Neuronal stem cell (in vitro differentiated cells): ENCODE results near the gene DCST1.
A peak's percentile ranks its signal among the peaks of the same experiment; 100 is the strongest.

Experiments used
- DNase-seq: peaks from one replicate; pipeline ENCODE4 v3.0.0-alpha.2; 2013; ENCODE audit warnings: low spot score
- H2AFZ ChIP-seq: one replicate; pipeline ENCODE4 v1.6.1; 2013; ENCODE audit warnings: mild to moderate bottlenecking, low read length, inconsistent platforms
- H2AK5ac ChIP-seq: 2 replicates; pipeline ENCODE4 v1.6.1; 2013; ENCODE audit warnings: low read depth, mild to moderate bottlenecking, inconsistent platforms, low read length, moderate library complexity, mixed read lengths
- H2BK120ac ChIP-seq: 2 replicates; pipeline ENCODE4 v1.6.1; 2013; ENCODE audit warnings: low read depth, mild to moderate bottlenecking, inconsistent platforms, low read length, moderate library complexity, mixed read lengths
- H2BK12ac ChIP-seq: one replicate; pipeline ENCODE4 v1.6.1; 2013; ENCODE audit warnings: low read length, inconsistent platforms
- H2BK15ac ChIP-seq: 2 replicates; pipeline ENCODE4 v1.6.1; 2013; ENCODE audit warnings: mild to moderate bottlenecking, low read length, inconsistent platforms, mixed read lengths
- H2BK5ac ChIP-seq: one replicate; pipeline ENCODE4 v1.6.1; 2013; ENCODE audit warnings: inconsistent platforms, mild to moderate bottlenecking, low read length, moderate library complexity
- H3K14ac ChIP-seq: one replicate; pipeline ENCODE4 v1.6.1; 2013; ENCODE audit warnings: low read length, inconsistent platforms
- H3K18ac ChIP-seq: 2 replicates; pipeline ENCODE4 v1.6.1; 2013; ENCODE audit warnings: low read length, inconsistent platforms
- H3K23ac ChIP-seq: 2 replicates; pipeline ENCODE4 v1.6.1; 2013; ENCODE audit warnings: low read depth, mild to moderate bottlenecking, mixed read lengths, low read length, inconsistent platforms; ENCODE audit not compliant: poor library complexity
- H3K27ac ChIP-seq: replicated peaks from 3 replicates; pipeline ENCODE4 v1.5.1; 2013; ENCODE audit warnings: low read length, inconsistent platforms
- H3K27me3 ChIP-seq, 3 experiments: 2 replicates each; pipeline ENCODE4 v1.6.1; 2013; ENCODE audit warnings: low read length in 3 of 3, mild to moderate bottlenecking in 2 of 3, inconsistent platforms in 1 of 3, low read depth in 1 of 3, mixed read lengths in 1 of 3, moderate library complexity in 1 of 3; ENCODE audit not compliant: control insufficient read depth in 3 of 3, insufficient read depth in 3 of 3
- H3K36me3 ChIP-seq, 2 donors: replicated peaks in 1 of 2; 2 replicates each; pipeline ENCODE4 v1.6.1; 2013; ENCODE audit warnings: low read length in 2 of 2; ENCODE audit not compliant: control insufficient read depth in 2 of 2, insufficient read depth in 2 of 2
- H3K4ac ChIP-seq: 2 replicates; pipeline ENCODE4 v1.6.1; 2013; ENCODE audit warnings: inconsistent platforms, mild to moderate bottlenecking, low read length, moderate library complexity
- H3K4me1 ChIP-seq, 2 donors: 1 replicate in 1 of 2; 2 replicates in 1 of 2; pipeline ENCODE4 v1.6.1; 2013; ENCODE audit warnings: low read length in 2 of 2, low read depth in 1 of 2; ENCODE audit not compliant: control insufficient read depth in 2 of 2, insufficient read depth in 1 of 2
- H3K4me2 ChIP-seq: one replicate; pipeline ENCODE4 v1.6.1; 2013; ENCODE audit warnings: mild to moderate bottlenecking, low read length, inconsistent platforms; ENCODE audit not compliant: insufficient read depth, poor library complexity, severe bottlenecking
- H3K4me3 ChIP-seq, 2 donors: 2 replicates each; pipeline ENCODE4 v1.5.1; 2013; ENCODE audit warnings: low read length in 2 of 2, mild to moderate bottlenecking in 2 of 2, inconsistent platforms in 1 of 2, moderate library complexity in 1 of 2
- H3K79me1 ChIP-seq: one replicate; pipeline ENCODE4 v1.6.1; 2013; ENCODE audit warnings: low read depth, mild to moderate bottlenecking, inconsistent platforms, low read length, moderate library complexity
- H3K9ac ChIP-seq: one replicate; pipeline ENCODE4 v1.6.1; 2013; ENCODE audit warnings: mild to moderate bottlenecking, low read depth, low read length, inconsistent platforms; ENCODE audit not compliant: poor library complexity
- H3K9me3 ChIP-seq, 2 donors: replicated peaks in 1 of 2; 2 replicates each; pipeline versions ENCODE3 to v1.6.1; 2013; ENCODE audit warnings: low read length in 2 of 2, mild to moderate bottlenecking in 2 of 2, inconsistent platforms in 1 of 2, low read depth in 1 of 2, mixed read lengths in 1 of 2, moderate library complexity in 1 of 2; ENCODE audit not compliant: control insufficient read depth in 2 of 2, insufficient read depth in 1 of 2
- H4K8ac ChIP-seq: one replicate; pipeline ENCODE4 v1.6.1; 2013; ENCODE audit warnings: low read depth, mild to moderate bottlenecking, inconsistent platforms, low read length, moderate library complexity
- H4K91ac ChIP-seq: one replicate; pipeline ENCODE4 v1.6.1; 2013; ENCODE audit warnings: low read length, low read depth, mild to moderate bottlenecking, inconsistent platforms; ENCODE audit not compliant: poor library complexity
- WGBS, 2 donors: extraction: QIAGEN DNeasy Blood & Tissue Kit; methylation state at CpG; one replicate each; pipeline ENCODE4 v1.1.7; 2013; ENCODE audit warnings: missing lambda C conversion rate in 2 of 2, mixed read lengths in 1 of 2; ENCODE audit not compliant: insufficient read length in 2 of 2, insufficient replicate concordance in 1 of 2; ENCODE audit errors: extremely low coverage in 2 of 2; 5-methylcytosine and 5-hydroxymethylcytosine counted together

DCST1 gene

DNA sequence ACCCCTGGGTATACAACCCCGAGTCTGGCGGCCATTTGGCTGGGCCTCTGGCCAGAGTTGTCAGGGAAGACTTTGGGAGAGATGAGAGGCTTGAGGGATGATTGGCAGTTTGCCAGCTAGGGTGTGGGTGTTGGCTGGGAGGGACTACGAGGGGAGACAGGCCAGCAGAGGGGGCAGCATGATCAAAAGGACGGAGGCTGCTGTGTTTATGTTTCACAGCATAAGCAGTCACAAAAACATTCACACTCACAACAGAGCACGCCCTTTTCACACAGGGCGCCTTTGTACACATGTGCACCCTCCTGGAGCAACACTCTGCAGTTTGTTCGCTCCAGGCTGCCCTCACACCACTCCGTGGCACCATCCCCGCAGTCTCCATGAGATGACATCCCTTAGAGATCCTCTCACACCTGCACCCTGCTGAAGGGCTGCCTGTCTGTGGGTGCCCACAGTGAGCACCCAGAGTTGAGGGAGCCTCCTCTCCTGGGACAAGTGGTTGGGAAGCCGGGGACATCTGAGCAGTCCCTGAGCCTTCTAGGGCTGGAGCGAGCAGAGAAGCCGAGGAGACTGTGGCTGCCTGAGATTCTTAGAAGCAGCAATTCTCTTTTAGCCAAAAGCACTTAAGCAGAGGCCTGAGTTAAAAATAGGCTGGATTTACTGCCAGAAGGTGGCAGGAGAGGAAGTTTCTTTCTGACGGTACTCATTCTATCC is 60.4 kb downstream of the DCST1 start:
- H3K79me1 ChIP-seq: no peaks in the 10 kb centered on the region
- H2AK5ac ChIP-seq: peak overlapping the region; percentile 71
- peak overlapping the region; percentile 20 for H2BK15ac ChIP-seq
- no peak overlapping the region for H2BK12ac ChIP-seq
- H3K4ac ChIP-seq: no peak overlapping the region
- peaks cover 3 to 11% of the 10 kb centered on the region in 2 donors for H3K4me1 ChIP-seq
- peaks cover 0 to 21% (median 3%) of the 10 kb centered on the region in 3 experiments for H3K27me3 ChIP-seq
- H4K91ac ChIP-seq: no peak overlapping the region
- H3K9me3 ChIP-seq: peaks cover 0 to 2% of the 10 kb centered on the region in 2 donors
- no peaks in the 10 kb centered on the region for H3K36me3 ChIP-seq
- H3K23ac ChIP-seq: peak overlapping the region; percentile 8
- no peak overlapping the region for H3K9ac ChIP-seq
- H4K8ac ChIP-seq: no peak overlapping the region
- no peak overlapping the region for H3K14ac ChIP-seq
- no peak overlapping the region for H2BK120ac ChIP-seq
- no CpG with 5 or more reads among the region's 13 CpGs for WGBS, 2 donors
- H3K18ac ChIP-seq: no peak overlapping the region
- no peak for DNase-seq
- H3K4me3 ChIP-seq: no peak overlapping the region
- H2AFZ ChIP-seq: peak overlapping the region; percentile 75
- peak overlapping the region; percentile 9 for H3K27ac ChIP-seq
- no peak overlapping the region for H3K4me2 ChIP-seq
- no peak overlapping the region for H2BK5ac ChIP-seq

DNA sequence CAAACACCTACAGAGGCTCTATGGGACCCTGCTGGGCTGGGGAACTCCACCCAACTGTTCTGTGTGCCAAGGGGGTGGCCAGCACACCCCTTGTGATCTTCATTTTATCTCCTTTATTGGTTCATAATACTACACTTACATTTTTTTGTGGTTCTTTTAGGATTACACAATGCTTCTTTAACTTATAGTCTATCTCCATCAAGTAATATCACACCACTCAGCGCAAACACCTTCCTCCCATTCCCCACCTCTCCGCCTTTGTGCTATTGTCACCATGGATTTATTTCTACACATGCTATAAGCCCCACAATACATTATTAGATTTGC is 61.0 kb downstream of the DCST1 start:
- Histone ChIP-seq H3K27ac (no peak overlapping the region), H3K4me2 (no peak overlapping the region), H3K9ac (no peak overlapping the region), H4K8ac (no peak overlapping the region), H3K36me3 (no peaks in the 10 kb centered on the region), H3K4ac (no peak overlapping the region), H2BK12ac (no peak overlapping the region), H2BK120ac (no peak overlapping the region), H2BK15ac (no peak overlapping the region), H3K4me1 (peaks cover 3 to 11% of the 10 kb centered on the region in 2 donors), H3K18ac (no peak overlapping the region), H3K27me3 (peaks cover 0 to 21% (median 3%) of the 10 kb centered on the region in 3 experiments), H3K23ac (no peak overlapping the region), H4K91ac (no peak overlapping the region), H3K4me3 (no peak overlapping the region), H3K9me3 (peaks cover 0 to 2% of the 10 kb centered on the region in 2 donors), H2AK5ac (no peak overlapping the region), H3K14ac (no peak overlapping the region), H2BK5ac (no peak overlapping the region), H2AFZ (no peak overlapping the region), H3K79me1 (no peaks in the 10 kb centered on the region)
- WGBS, 2 donors: no CpG with 5 or more reads among the region's 2 CpGs
- DNase-seq: no peak

DNA sequence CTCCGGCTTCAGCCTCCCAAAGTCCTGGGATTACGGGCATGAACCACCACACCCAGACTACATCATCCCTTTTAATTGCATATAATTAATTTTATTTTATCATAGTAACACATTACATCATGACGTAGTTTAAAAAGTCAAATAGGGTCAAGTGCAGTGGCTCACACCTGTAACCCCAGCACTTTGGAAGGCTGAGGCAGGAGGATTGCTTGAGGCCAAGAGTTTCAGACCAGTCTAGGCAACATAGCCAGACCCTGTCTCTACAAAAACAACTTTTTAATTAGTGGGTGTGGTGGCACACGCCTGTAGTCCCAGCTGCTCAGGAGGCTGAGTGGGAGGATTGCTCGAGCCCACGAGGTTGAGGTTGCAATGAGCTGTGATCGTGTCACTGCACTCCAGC is 65.7 kb downstream of the DCST1 start:
- no peak for DNase-seq
- H2BK5ac ChIP-seq: no peak overlapping the region
- H4K91ac ChIP-seq: no peak overlapping the region
- no peak overlapping the region for H4K8ac ChIP-seq
- H2AFZ ChIP-seq: no peak overlapping the region
- no peak overlapping the region for H3K4me3 ChIP-seq
- H3K79me1 ChIP-seq: no peaks in the 10 kb centered on the region
- no peak overlapping the region for H3K4me2 ChIP-seq
- H3K23ac ChIP-seq: no peak overlapping the region
- no peak overlapping the region for H2AK5ac ChIP-seq
- H3K27ac ChIP-seq: no peak overlapping the region
- H3K4me1 ChIP-seq: peaks cover 0 to under 1% of the 10 kb centered on the region in 2 donors
- H3K27me3 ChIP-seq: peaks cover 0 to 20% (median 0%) of the 10 kb centered on the region in 3 experiments
- H3K36me3 ChIP-seq: no peaks in the 10 kb centered on the region
- H2BK15ac ChIP-seq: no peak overlapping the region
- no peak overlapping the region for H3K4ac ChIP-seq
- no peak overlapping the region for H2BK12ac ChIP-seq
- no peaks in the 10 kb centered on the region for H3K9me3 ChIP-seq
- no CpG with 5 or more reads among the region's 7 CpGs for WGBS, 2 donors
- no peak overlapping the region for H3K18ac ChIP-seq
- no peak overlapping the region for H2BK120ac ChIP-seq
- H3K9ac ChIP-seq: no peak overlapping the region
- H3K14ac ChIP-seq: no peak overlapping the region
